Esophagus squamous epithelium (tissue), 5 donors: ENCODE results near the gene COX20. TPM values are rescaled to one million over a fixed set of nuclear protein-coding genes. Genes with fewer than 3 reads are reported as not detected.

Experiments
- DNase-seq: peaks from one replicate; lab custom pipeline; 2025; lab: John Stamatoyannopoulos, UW
- H3K27ac ChIP-seq, 4 donors: fragments of 200-600 bp; sonication (generic); one replicate each; pipeline ENCODE4 v1.5.1; 2016 to 2019; ENCODE audit warnings: mild to moderate bottlenecking in 1 of 4
- H3K27me3 ChIP-seq, 4 donors: fragments of 200-600 bp; sonication (generic); 1 replicate in 3 of 4; 2 replicates in 1 of 4; pipeline versions ENCODE4 v1.5.1 to v1.6.0; 2017 to 2021; ENCODE audit warnings: antibody characterized with exemption in 1 of 4
- H3K36me3 ChIP-seq, 3 donors: fragments of 200-600 bp; sonication (generic); one replicate each; pipeline ENCODE4 v1.5.1; 2016 to 2019
- H3K4me1 ChIP-seq, 3 donors: fragments of 200-600 bp; sonication (generic); one replicate each; pipeline ENCODE4 v1.5.1; 2017 to 2019
- H3K4me3 ChIP-seq, 4 donors: fragments of 200-600 bp; sonication (generic); 1 replicate in 3 of 4; 2 replicates in 1 of 4; pipeline ENCODE4 v1.5.1; 2016 to 2019; ENCODE audit warnings: mild to moderate bottlenecking in 2 of 4, moderate library complexity in 1 of 4
- H3K9me3 ChIP-seq, 3 donors: fragments of 200-600 bp; sonication (generic); one replicate each; pipeline ENCODE4 v1.5.1; 2016 to 2019
- CTCF ChIP-seq, 6 experiments: fragments of 450-650 bp in 4 of 6; fragments of 200-600 bp in 2 of 6; sonication (generic) in 2 of 6; IDR thresholded peaks; one replicate each; pipeline ENCODE4 v1.5.1; 2016 to 2019; ENCODE audit warnings: antibody characterized with exemption in 6 of 6, mild to moderate bottlenecking in 4 of 6, moderate library complexity in 4 of 6
- POLR2A ChIP-seq, 4 donors: fragments of 450-650 bp; IDR thresholded peaks; one replicate each; pipeline ENCODE4 v1.6.1; 2017; ENCODE audit warnings: antibody characterized with exemption in 4 of 4, mild to moderate bottlenecking in 4 of 4, moderate library complexity in 3 of 4
- WGBS, 2 donors: methylation state at CpG; one replicate each; pipeline ENCODE4 v1.1.5; 2018; 5-methylcytosine and 5-hydroxymethylcytosine counted together
- intact Hi-C: fragments of 100-400 bp; cut with DNase I; formaldehyde crosslinking; loops from one replicate; pipeline ENCODE4 v1.15.0; 2022
- total RNA-seq, 4 donors: library from RNA; depleted of rRNA; stranded (reverse); fragments of >200 nt; gene quantifications; one replicate each; pipeline ENCODE4 v1.1.0, GENCODE V29; 2016
- donor health status: DM: yes; HTN: yes; CAD: no.

The COX20 gene
- total RNA-seq, 4 donors from 2014 or later = 19.2 to 48.4 (median 37.0) TPM

GRCh38 chr1:244865820-244866219 lies 30.4 kb downstream of the COX20 start:
- no peak for DNase-seq
- Histone ChIP-seq H3K4me1 (peaks cover 4 to 24% (median 9%) of the 10 kb centered on the region in 3 donors), H3K27ac (peak overlapping the region; percentile 98 to 100 (median 100)), H3K9me3 (no peaks in the 10 kb centered on the region), H3K4me3 (no peak overlapping the region), H3K27me3 (no peaks in the 10 kb centered on the region), H3K36me3 (peaks cover 0 to 3% (median 0%) of the 10 kb centered on the region in 3 donors)
- TF ChIP-seq POLR2A (IDR thresholded peaks at IDR 0.05) (no peak), CTCF (IDR thresholded peaks at IDR 0.05) (no peak)
- WGBS, 2 donors = 49 to 52% methylated on average over 3 of the region's 3 CpGs
- intact Hi-C loops = no loop called here

- DNase-seq = no peak
- WGBS, 2 donors = 74 to 95% methylated on average over 1 of the region's 1 CpG
- no peaks in the 10 kb centered on the region for H3K36me3 ChIP-seq
- H3K4me3 ChIP-seq = no peak overlapping the region
- TF ChIP-seq CTCF (IDR thresholded peaks at IDR 0.05) = no peak
- TF ChIP-seq POLR2A (IDR thresholded peaks at IDR 0.05) = no peak
- peak overlapping the region in 3 of 4 donors; percentile 17 to 100 (median 100) for H3K27ac ChIP-seq
- no peaks in the 10 kb centered on the region for H3K9me3 ChIP-seq
- H3K27me3 ChIP-seq = no peaks in the 10 kb centered on the region
- intact Hi-C loops = no loop called here
- peaks cover under 1 to 19% (median 4%) of the 10 kb centered on the region in 3 donors for H3K4me1 ChIP-seq
Observed at GRCh38 chr1:244866355-244866754, 30.9 kb downstream of the COX20 start.

GRCh38 chr1:244868484-244869363 lies 33.3 kb downstream of the COX20 start:
- Histone ChIP-seq H3K9me3 (no peaks in the 10 kb centered on the region), H3K36me3 (no peaks in the 10 kb centered on the region), H3K4me1 (peaks cover 0 to 11% (median 0%) of the 10 kb centered on the region in 3 donors), H3K27me3 (no peaks in the 10 kb centered on the region), H3K27ac (no peak overlapping the region), H3K4me3 (no peak overlapping the region)
- DNase-seq = no peak
- WGBS, 2 donors = 90 to 92% methylated on average over 19 to 23 of the region's 23 CpGs
- TF ChIP-seq POLR2A (IDR thresholded peaks at IDR 0.05) (no peak), CTCF (IDR thresholded peaks at IDR 0.05) (no peak)
- intact Hi-C loops = no loop called here

GRCh38 chr1:244869364-244869827 lies 33.9 kb downstream of the COX20 start:
- TF ChIP-seq CTCF (IDR thresholded peaks at IDR 0.05) (no peak), POLR2A (IDR thresholded peaks at IDR 0.05) (no peak)
- H3K4me1 ChIP-seq = peaks cover 0 to 11% (median 0%) of the 10 kb centered on the region in 3 donors
- WGBS, 2 donors = 88 to 93% methylated on average over 9 to 12 of the region's 12 CpGs
- no peak overlapping the region for H3K4me3 ChIP-seq
- no peaks in the 10 kb centered on the region for H3K36me3 ChIP-seq
- intact Hi-C loops = no loop called here
- H3K27ac ChIP-seq = no peak overlapping the region
- no peaks in the 10 kb centered on the region for H3K9me3 ChIP-seq
- H3K27me3 ChIP-seq = no peaks in the 10 kb centered on the region
- no peak for DNase-seq

DNA sequence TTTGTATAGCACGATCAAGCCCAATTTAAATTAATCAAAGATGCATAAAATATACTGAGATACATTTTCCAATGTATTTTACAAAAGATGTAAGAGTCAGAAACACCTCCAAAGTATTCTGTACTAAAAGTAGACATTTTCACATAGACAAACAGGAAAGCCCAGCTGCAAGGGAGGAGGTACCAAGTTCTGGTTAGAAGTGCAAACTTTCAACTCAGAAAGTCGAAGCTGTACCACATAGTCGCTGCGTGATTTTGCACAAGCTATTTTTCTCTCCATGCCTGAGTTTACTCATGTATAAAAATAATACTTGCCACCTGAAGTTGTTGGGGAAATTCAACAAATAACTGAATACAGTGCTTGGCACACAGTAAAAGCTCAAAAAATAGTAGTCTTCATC lies 34.5 kb downstream of the COX20 start:
- 93 to 94% methylated on average over 4 of the region's 4 CpGs for WGBS, 2 donors
- no peaks in the 10 kb centered on the region for H3K36me3 ChIP-seq
- no peak for DNase-seq
- intact Hi-C loops = no loop called here
- no peaks in the 10 kb centered on the region for H3K27me3 ChIP-seq
- no peak overlapping the region for H3K4me3 ChIP-seq
- peaks cover 0 to 10% (median 0%) of the 10 kb centered on the region in 3 donors for H3K4me1 ChIP-seq
- H3K27ac ChIP-seq = no peak overlapping the region
- TF ChIP-seq CTCF (IDR thresholded peaks at IDR 0.05) = no peak
- TF ChIP-seq POLR2A (IDR thresholded peaks at IDR 0.05) = no peak
- no peaks in the 10 kb centered on the region for H3K9me3 ChIP-seq
